H9 (cell line): Measurements from ENCODE around the gene POFUT2. TPM values are rescaled to one million over a fixed set of nuclear protein-coding genes. Genes with fewer than 3 reads are reported as not detected.

ENCODE experiments used
- DNase-seq: peaks from one replicate; pipeline ENCODE4 v3.0.0-alpha.2; 2017
- H2AFZ ChIP-seq: one replicate; pipeline ENCODE4 v1.6.1; 2013; ENCODE audit warnings: mild to moderate bottlenecking, low read length, control low read depth, moderate library complexity
- H2AK5ac ChIP-seq: 2 replicates; pipeline ENCODE4 v1.6.1; 2013; ENCODE audit warnings: low read length, control low read depth, mixed read lengths; ENCODE audit not compliant: insufficient read length
- H2BK120ac ChIP-seq: one replicate; pipeline ENCODE4 v1.6.1; 2013; ENCODE audit warnings: low read depth, mild to moderate bottlenecking, low read length, control low read depth, inconsistent platforms; ENCODE audit not compliant: poor library complexity, severe bottlenecking
- H2BK12ac ChIP-seq: 2 replicates; pipeline ENCODE4 v1.6.1; 2013; ENCODE audit warnings: low read length, control low read depth, mixed read lengths, low read depth; ENCODE audit not compliant: insufficient read length
- H2BK15ac ChIP-seq: 2 replicates; pipeline ENCODE4 v1.6.1; 2013; ENCODE audit warnings: low read depth, low read length, control low read depth
- H2BK20ac ChIP-seq: one replicate; pipeline ENCODE4 v1.6.1; 2013; ENCODE audit warnings: low read depth, mild to moderate bottlenecking, low read length, control low read depth, inconsistent platforms; ENCODE audit not compliant: poor library complexity, severe bottlenecking
- H2BK5ac ChIP-seq: 2 replicates; pipeline ENCODE4 v1.6.1; 2013; ENCODE audit warnings: low read length, control low read depth, mixed read lengths; ENCODE audit not compliant: insufficient read length
- H3K14ac ChIP-seq: 2 replicates; pipeline ENCODE4 v1.6.1; 2013; ENCODE audit warnings: low read length, control low read depth; ENCODE audit not compliant: insufficient read depth
- H3K18ac ChIP-seq: 2 replicates; pipeline ENCODE4 v1.6.1; 2013; ENCODE audit warnings: low read depth, mild to moderate bottlenecking, mixed read lengths, low read length, control low read depth; ENCODE audit not compliant: insufficient read length
- H3K23ac ChIP-seq: 2 replicates; pipeline ENCODE4 v1.6.1; 2013; ENCODE audit warnings: low read length, control low read depth, mixed read lengths, low read depth; ENCODE audit not compliant: insufficient read length
- H3K23me2 ChIP-seq: 2 replicates; pipeline ENCODE4 v1.6.1; 2013; ENCODE audit warnings: low read depth, mild to moderate bottlenecking, mixed read lengths, low read length, control low read depth; ENCODE audit not compliant: insufficient read length, poor library complexity, severe bottlenecking
- H3K27ac ChIP-seq: 2 replicates; pipeline ENCODE4 v1.5.1; 2013; ENCODE audit warnings: low read length, control low read depth, mixed read lengths, low read depth; ENCODE audit not compliant: insufficient read length
- H3K27me3 ChIP-seq: 2 replicates; pipeline ENCODE4 v1.6.1; 2013; ENCODE audit warnings: low read length, control low read depth, inconsistent platforms; ENCODE audit not compliant: insufficient read depth
- H3K4ac ChIP-seq: 2 replicates; pipeline ENCODE4 v1.6.1; 2013; ENCODE audit warnings: low read depth, mild to moderate bottlenecking, control low read depth, inconsistent platforms, low read length, moderate library complexity
- H3K4me1 ChIP-seq: 2 replicates; pipeline ENCODE4 v1.6.1; 2013; ENCODE audit warnings: low read length, control low read depth, inconsistent platforms; ENCODE audit not compliant: insufficient read depth
- H3K4me2 ChIP-seq: 2 replicates; pipeline ENCODE4 v1.6.1; 2013; ENCODE audit warnings: low read length, control low read depth, mixed read lengths; ENCODE audit not compliant: insufficient read length, insufficient read depth
- H3K56ac ChIP-seq: 2 replicates; pipeline ENCODE4 v1.6.1; 2013; ENCODE audit warnings: low read depth, mild to moderate bottlenecking, mixed read lengths, low read length, control low read depth; ENCODE audit not compliant: insufficient read length
- H3K79me1 ChIP-seq: 2 replicates; pipeline ENCODE4 v1.6.1; 2013; ENCODE audit warnings: low read depth, mild to moderate bottlenecking, moderate library complexity, low read length, control low read depth, inconsistent platforms; ENCODE audit not compliant: insufficient read depth, poor library complexity, severe bottlenecking
- H3K79me2 ChIP-seq: 2 replicates; pipeline ENCODE4 v1.6.1; 2013; ENCODE audit warnings: low read length, control low read depth, inconsistent platforms; ENCODE audit not compliant: insufficient read depth
- H3K9ac ChIP-seq: 2 replicates; pipeline ENCODE4 v1.6.1; 2013; ENCODE audit warnings: low read length, control low read depth, mixed read lengths; ENCODE audit not compliant: insufficient read length; ENCODE audit errors: extremely low read depth
- H3K9me3 ChIP-seq: one replicate; pipeline ENCODE4 v1.6.1; 2013; ENCODE audit warnings: low read depth, low read length, inconsistent platforms; ENCODE audit not compliant: control insufficient read depth
- H3T11ph ChIP-seq: one replicate; pipeline ENCODE4 v1.6.1; 2013; ENCODE audit warnings: mild to moderate bottlenecking, low read length, control low read depth, inconsistent platforms
- H4K20me1 ChIP-seq: one replicate; pipeline ENCODE4 v1.6.1; 2013; ENCODE audit not compliant: control insufficient read depth, insufficient read length, insufficient read depth
- H4K5ac ChIP-seq: 2 replicates; pipeline ENCODE4 v1.6.1; 2013; ENCODE audit warnings: low read depth, mild to moderate bottlenecking, mixed read lengths, low read length, control low read depth; ENCODE audit not compliant: insufficient read length
- H4K8ac ChIP-seq: replicated peaks from 2 replicates; pipeline ENCODE4 v1.6.1; 2013; ENCODE audit warnings: low read length, control low read depth, mixed read lengths, low read depth; ENCODE audit not compliant: insufficient read length
- H4K91ac ChIP-seq: 2 replicates; pipeline ENCODE4 v1.6.1; 2013; ENCODE audit warnings: low read depth, mild to moderate bottlenecking, moderate library complexity, mixed read lengths, low read length, control low read depth; ENCODE audit not compliant: insufficient read length
- H3K27ac Mint-ChIP-seq, 3 experiments: 2 replicates in 2 of 3; 3 replicates in 1 of 3; pipeline ENCODE4 v1.8.0; 2020 to 2021; ENCODE audit warnings: mixed read lengths in 3 of 3, mild to moderate bottlenecking in 1 of 3, moderate library complexity in 1 of 3
- H3K27me3 Mint-ChIP-seq: 2 replicates; pipeline ENCODE4 v1.8.0; 2021; ENCODE audit warnings: low read depth, mild to moderate bottlenecking, moderate library complexity, mixed read lengths
- H3K36me3 Mint-ChIP-seq, 3 experiments: 2 replicates in 2 of 3; 3 replicates in 1 of 3; pipeline ENCODE4 v1.8.0; 2020 to 2021; ENCODE audit warnings: low read depth in 3 of 3, mixed read lengths in 3 of 3; ENCODE audit not compliant: insufficient read depth in 1 of 3
- H3K4me1 Mint-ChIP-seq, 2 experiments: 2 replicates each; pipeline ENCODE4 v1.8.0; 2020; ENCODE audit warnings: mixed read lengths in 2 of 2
- H3K4me3 Mint-ChIP-seq, 2 experiments: 2 replicates in 1 of 2; 3 replicates in 1 of 2; pipeline ENCODE4 v1.8.0; 2020 to 2021; ENCODE audit warnings: mild to moderate bottlenecking in 2 of 2, mixed read lengths in 2 of 2, moderate library complexity in 1 of 2
- H3K9me3 Mint-ChIP-seq, 2 experiments: 2 replicates in 1 of 2; 3 replicates in 1 of 2; pipeline ENCODE4 v1.8.0; 2020; ENCODE audit warnings: mild to moderate bottlenecking in 2 of 2, mixed read lengths in 2 of 2, moderate library complexity in 1 of 2
- WGBS: extraction: QIAGEN DNeasy Blood & Tissue Kit; methylation state at CpG from one replicate; pipeline ENCODE4 v1.1.7; 2013; ENCODE audit warnings: missing lambda C conversion rate, low lambda C conversion rate, mixed read lengths; ENCODE audit not compliant: insufficient read length; ENCODE audit errors: extremely low coverage; 5-methylcytosine and 5-hydroxymethylcytosine counted together
- total RNA-seq: library from RNA; stranded (reverse); gene quantifications from 2 replicates; pipeline ENCODE4 v1.2.1, GENCODE V29; 2021
- TF ChIP-seq, protein P1 (sequence below): fragments of 200-600 bp; sonication (generic); conservative IDR thresholded peaks from 3 replicates; pipeline ENCODE4 v1.8.0; 2021; ENCODE audit warnings: antibody characterized with exemption, mild to moderate bottlenecking

POFUT2 gene
- total RNA-seq, 1 experiment from 2014 or later = 34.8 TPM

GRCh38 chr21:45293220-45293725, 5.6 kb upstream of the POFUT2 start:
- DNase-seq = peak; percentile 27
- no peak overlapping the region for H2BK20ac ChIP-seq
- H4K20me1 ChIP-seq = no peaks in the 10 kb centered on the region
- no peak overlapping the region for H3K4ac ChIP-seq
- no peak overlapping the region for H2BK15ac ChIP-seq
- no peak overlapping the region for H3T11ph ChIP-seq
- H2BK12ac ChIP-seq = no peak overlapping the region
- no peak overlapping the region for H3K23ac ChIP-seq
- no peaks in the 10 kb centered on the region for H3K79me1 ChIP-seq
- no peak overlapping the region for H3K9ac ChIP-seq
- no peak overlapping the region for H3K56ac ChIP-seq
- no peak overlapping the region for H2AFZ ChIP-seq
- H4K5ac ChIP-seq = no peak overlapping the region
- no peaks in the 10 kb centered on the region for H3K23me2 ChIP-seq
- Mint-ChIP-seq H3K4me3 (no peak overlapping the region), H3K27me3 (no peaks in the 10 kb centered on the region), H3K4me1 (peaks cover 31% of the 10 kb centered on the region in 2 experiments), H3K9me3 (no peaks in the 10 kb centered on the region), H3K36me3 (peaks cover 0 to 8% (median 0%) of the 10 kb centered on the region in 3 experiments; a peak in 1 of 7 replicates), H3K27ac (no peak overlapping the region)
- H3K27me3 ChIP-seq = no peaks in the 10 kb centered on the region
- H4K8ac ChIP-seq = no peak overlapping the region
- no peaks in the 10 kb centered on the region; the same call in 1 of the 2 replicates for H3K4me1 ChIP-seq
- H2BK5ac ChIP-seq = no peak overlapping the region
- H4K91ac ChIP-seq = no peak overlapping the region
- no peak overlapping the region for H2BK120ac ChIP-seq
- H3K18ac ChIP-seq = no peak overlapping the region
- no peak overlapping the region for H3K4me2 ChIP-seq
- WGBS = no CpG with 5 or more reads among the region's 19 CpGs
- H2AK5ac ChIP-seq = no peak overlapping the region
- no peaks in the 10 kb centered on the region for H3K79me2 ChIP-seq
- TF ChIP-seq, protein P1, sequence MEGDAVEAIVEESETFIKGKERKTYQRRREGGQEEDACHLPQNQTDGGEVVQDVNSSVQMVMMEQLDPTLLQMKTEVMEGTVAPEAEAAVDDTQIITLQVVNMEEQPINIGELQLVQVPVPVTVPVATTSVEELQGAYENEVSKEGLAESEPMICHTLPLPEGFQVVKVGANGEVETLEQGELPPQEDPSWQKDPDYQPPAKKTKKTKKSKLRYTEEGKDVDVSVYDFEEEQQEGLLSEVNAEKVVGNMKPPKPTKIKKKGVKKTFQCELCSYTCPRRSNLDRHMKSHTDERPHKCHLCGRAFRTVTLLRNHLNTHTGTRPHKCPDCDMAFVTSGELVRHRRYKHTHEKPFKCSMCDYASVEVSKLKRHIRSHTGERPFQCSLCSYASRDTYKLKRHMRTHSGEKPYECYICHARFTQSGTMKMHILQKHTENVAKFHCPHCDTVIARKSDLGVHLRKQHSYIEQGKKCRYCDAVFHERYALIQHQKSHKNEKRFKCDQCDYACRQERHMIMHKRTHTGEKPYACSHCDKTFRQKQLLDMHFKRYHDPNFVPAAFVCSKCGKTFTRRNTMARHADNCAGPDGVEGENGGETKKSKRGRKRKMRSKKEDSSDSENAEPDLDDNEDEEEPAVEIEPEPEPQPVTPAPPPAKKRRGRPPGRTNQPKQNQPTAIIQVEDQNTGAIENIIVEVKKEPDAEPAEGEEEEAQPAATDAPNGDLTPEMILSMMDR = no peak
- H3K14ac ChIP-seq = no peak overlapping the region; the same call in 1 of the 2 replicates
- H3K27ac ChIP-seq = no peak overlapping the region
- no peaks in the 10 kb centered on the region for H3K9me3 ChIP-seq
